Stimulated activated CD4-positive, alpha-beta T cell treated with anti-CD3 and anti-CD28 coated beads, Interleukin-1b, Interleukin-23, amount 100 ng/mL, for 4 hours (primary cell): ENCODE data around the gene SYTL3.

Experiments used
- DNase-seq, 2 donors: peaks; one replicate each; pipeline ENCODE4 v3.0.0-alpha.2; 2020; ENCODE audit warnings: low read depth in 2 of 2

SYTL3 gene

DNA sequence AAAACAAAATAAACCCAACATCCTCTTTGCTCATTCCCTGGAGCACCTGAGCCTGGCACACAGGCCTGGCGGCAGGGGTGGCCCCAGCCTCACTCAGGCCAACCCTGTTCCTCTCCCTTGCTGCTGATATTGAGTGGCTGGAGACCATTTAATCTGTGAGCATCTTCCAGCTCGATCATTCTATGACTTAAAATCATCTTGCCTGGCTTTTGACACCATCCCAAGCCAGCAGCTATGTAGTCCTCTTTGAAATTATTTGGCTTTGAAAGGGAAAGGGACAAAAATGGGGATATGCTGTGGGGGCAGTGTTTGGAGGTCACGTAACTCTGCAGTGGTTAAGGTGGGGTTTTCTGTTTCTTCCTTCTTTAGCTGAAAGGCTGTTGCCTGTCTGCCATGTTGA lies 146.5 kb downstream of the SYTL3 start:
- no peak for DNase-seq

DNA sequence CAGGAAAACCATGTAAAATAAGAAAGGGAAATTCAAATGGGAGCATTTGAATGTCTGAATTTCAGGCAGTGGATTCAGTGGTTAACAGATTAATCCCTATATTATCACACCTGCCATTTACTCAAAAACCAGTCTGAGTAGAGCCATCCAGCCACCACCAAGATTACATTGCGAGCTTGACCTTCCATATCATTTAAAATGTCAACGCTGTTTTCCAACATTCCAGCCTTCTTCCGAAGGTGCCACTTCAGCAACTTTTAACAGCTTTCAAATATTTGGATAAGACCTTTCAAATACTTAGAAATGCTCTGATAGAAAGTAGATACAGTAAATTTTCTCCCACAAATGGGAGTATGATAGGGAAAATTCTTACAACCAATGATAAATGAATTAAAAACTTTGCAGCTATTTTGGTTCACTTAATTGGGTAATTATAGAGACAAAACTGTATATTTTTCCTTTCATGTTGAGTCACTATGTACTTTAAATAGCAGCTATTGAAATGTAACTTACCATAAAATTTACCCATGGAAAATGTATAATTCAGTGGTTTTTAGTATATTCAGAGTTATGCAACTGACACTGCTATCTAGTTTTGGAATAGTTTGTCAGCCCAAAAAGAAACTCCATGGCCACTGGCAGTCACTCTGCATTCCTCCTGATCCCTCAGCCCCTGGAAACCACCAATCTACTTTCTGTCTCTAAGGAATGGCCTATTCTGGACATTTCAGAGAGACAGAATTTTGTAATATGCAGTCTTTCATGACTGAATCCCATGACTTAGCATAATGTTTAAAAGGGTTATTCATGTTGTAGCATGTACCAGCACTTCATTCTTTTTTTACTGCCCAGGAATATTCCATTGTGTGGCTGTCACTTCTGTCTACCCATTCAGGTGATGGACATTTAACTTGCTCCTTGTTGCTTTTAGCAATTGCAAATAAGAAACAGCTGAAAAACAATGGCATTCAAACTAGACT lies 147.8 kb downstream of the SYTL3 start:
- no peak for DNase-seq

DNA sequence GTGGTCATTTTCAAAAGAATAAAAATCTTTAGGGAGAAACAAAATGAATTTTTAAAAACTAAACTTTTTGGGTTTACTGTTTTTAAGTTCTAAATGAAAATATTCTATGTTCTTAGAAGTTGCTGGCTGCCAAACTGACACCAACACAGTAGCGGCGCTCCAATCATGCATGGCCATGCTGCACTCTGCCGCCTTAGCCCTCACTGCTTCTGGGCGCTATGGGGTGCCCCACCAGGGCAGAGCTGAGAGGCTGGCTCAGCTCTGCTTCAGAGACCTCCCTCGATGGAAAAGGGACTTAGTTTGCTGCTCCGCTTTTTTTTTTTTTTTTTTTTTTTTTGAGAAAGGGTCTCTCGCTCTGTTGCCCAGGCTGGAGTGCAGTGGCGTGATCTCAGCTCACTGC lies 148.5 kb downstream of the SYTL3 start:
- no peak for DNase-seq

DNA sequence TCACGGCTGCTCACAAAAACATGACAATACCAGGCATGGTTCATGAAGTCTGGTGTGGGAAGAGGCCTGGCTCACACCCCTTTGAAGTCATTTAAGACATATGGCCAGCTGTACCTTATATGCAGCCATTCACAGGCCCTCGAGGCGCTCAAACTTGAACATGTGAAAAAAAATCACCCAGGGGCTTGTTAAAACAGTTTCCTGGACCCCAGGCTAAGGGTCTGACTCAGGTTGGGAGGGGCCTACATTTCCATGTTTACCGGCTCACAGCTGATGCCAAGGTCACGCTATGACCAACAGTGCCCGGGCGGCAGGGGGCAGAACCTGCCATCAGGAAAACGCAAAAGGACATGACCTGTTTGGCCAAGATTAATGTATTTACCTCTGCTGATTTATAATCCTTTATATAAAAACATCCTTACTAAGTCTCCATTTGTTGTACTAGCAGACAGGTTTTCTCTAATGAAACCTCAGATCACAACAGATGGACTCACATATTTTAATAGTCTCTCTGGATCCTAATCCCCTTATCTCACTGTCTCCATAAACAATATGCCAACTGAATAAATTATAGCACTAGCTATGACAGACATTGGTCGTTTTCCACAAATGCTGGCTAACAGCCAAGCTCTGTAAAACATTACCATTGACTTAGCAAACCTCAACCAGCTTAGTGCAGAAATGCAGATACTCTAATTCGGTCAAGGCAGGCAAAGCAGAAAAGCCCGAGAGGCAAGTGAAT lies 149.4 kb downstream of the SYTL3 start:
- no peak for DNase-seq

DNA sequence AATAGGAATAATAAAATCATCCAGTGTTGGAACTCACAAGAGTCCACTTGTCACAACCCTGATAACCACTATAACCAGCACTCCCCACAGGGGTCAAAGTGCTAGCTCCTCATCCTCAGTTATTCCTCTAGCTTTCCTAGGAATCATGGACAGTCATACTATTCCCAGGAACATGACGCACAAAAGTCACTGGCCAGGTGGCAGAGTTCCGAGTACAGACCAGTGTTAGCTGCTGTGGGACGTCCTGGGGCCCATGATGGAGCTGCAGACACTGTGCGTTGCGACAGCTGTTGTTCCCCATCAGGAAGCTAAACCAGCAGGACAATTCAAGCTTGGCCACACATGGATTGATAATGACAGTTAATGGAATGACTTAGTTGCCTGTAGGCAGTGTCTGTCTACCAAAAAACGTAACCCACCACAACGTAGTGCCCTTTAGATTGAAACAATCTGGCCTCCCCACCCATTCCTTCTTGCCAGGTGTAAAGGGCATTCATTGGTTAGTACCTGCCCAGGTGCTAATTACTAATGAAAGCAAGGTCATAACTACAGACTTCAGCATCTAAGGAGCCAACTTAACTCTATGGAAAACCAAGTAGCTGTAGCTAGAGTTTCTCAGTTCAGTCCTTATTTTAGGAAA lies 151.9 kb downstream of the SYTL3 start:
- DNase-seq, result no peak

DNA sequence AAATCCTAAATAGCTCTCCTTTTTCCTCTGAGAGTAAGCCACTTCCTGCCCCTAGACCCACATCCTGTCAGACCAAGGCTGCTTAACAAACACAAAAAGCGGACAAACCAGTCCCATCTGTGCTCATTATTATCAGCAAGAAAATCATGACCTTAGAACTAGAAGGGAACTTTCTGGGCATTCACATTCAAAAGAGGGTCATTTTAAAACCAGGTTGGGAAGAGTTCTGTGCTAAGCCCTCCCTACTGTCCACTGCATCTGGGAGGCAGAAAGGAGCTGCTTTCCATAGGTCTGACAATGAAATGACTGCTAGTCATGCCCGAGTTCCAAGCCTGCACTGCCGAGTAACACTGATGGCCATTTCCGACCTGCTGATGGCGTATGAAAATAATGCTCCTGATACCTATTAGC lies 153.9 kb downstream of the SYTL3 start:
- DNase-seq, result no peak

DNA sequence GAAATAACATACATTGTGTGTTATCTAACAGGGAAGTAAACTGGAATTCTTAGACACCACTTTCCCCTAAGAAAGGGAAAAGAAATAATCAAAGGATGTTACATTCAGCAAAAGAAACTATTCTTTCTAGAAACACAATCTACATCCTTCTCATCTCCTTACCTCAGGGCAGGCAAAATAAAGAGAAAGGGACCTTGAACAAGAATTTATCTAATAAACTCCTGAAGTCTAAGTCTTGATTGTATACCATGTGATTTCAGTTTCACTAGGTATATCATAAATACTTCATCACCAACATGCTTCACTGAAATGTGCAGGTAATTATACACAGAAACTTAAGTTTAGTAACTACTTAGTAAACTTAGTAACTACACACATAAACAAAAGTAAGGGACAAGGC lies 154.4 kb downstream of the SYTL3 start:
- no peak for DNase-seq

DNA sequence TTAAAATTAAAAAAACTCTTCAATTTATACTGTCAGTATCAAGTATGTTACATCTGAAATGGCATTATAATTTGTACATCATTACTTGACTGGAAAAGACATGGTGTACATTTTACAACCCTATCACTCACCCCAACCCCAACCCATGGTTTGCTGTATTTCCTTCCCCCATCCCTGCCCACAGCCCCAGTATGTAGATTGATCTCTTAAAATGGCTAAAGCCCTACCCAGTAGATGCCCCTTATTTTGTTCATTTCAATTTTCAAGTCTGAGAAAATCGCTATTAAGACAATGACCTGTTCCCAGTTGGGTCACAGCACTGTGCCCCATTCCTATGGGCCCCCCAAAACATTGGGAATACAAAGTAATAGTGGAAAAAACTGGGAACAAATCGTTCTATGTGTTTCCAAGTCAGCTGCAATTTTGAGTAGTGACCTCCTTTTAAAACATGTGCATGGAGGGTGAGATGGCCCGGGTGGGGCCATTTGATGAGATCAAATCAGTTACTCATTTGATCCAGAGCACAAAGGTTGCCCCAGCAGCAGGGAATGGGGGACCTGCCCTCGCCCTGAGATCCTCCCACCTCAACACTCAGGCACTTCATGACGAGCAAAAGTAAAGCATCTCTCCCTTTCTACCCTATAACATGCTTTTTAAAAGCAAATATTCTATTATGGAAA lies 156.0 kb downstream of the SYTL3 start:
- DNase-seq, result no peak

DNA sequence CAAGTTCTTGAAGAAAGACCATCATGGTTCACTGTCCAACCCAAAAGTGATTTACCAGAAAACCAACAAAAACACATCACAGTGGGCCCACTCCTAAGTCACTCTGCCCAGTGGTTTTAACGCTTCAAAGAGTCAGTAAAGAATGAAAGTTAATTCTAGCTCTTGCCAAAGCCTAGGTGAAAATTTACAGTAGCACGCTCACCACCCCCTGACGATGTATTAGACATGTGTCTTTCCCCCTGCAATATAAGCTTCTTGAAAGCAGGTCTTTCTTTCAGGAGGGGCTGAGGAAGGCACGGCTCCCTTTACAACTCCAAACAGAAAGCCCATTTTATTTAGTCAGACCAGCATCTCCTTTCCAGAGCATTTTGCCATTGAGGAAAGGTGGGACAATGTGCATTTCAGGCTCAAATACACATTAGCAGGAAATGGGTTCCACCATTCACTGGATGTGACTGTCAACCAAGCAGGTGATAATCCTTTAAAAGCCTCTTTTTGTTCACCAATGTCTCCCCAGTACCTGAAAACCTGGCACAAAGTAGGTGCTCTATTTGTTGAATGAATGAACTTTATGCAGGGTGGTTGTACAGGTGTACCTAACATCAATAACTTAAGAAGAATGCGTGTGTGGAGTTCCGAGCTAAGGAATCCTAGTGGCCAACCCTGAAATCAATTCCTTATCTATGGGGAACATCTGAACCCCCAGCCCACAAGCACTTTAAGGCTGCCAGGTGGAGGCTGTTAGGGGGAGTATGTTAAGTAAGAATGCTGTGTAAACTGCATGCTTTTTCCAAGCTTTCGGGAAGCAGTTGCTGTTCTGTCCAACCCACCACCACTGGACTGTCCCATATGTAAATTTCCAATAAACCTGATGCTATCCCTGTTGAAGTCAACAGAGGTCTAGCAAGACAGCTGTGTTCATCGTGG lies 157.9 kb downstream of the SYTL3 start:
- DNase-seq, result no peak

DNA sequence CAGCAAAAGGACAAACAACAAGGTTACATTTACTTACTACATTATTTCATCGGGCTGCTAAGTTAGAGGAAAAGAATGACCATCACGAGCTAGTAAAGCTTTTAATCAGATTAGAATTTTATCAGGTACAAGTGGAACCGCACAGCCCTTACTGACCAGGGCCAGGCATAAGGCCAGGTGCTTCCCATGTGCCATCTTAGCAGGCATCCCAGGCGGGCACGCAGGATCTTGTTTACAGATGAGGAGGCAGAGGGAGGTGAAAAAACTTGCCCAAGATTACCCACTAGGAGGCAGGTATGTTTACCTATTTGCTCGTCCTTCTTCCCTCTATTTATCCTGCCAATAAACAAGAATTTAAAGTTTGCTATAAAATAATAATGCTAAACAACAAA lies 158.6 kb downstream of the SYTL3 start:
- DNase-seq, result no peak

DNA sequence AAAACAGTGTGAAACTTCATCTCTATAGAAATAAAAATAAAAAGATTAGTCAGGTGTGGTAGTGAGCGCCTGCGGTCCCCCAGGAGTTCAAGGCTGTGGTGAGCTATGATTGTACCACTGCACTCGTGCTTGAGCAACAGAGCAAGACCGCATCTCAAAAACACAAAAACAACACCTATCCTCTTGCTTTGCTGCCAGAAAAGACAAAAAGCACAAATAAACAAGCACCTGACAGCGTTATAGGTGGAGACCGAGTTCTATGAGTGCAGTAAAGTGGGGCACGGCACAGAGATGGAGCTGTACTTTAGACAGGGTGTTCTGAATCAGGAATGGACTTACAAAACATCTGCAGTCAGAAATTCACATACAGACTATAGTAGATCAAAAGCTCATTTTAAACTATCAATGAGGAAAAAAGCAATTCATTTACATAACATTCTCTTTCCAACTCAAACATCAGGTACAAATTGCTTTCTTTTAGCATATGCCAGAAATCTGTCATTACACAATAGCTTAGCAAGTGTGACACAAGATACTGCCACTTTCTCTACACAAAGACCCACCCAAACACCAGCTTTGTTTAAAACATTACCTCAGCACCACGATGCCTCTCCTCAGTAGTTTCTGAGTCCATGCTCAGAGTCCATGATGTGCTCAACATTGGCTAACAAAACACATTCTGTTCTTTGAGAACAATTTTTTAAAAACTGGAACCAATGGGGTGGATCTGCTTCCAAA lies 159.3 kb downstream of the SYTL3 start:
- no peak for DNase-seq

DNA sequence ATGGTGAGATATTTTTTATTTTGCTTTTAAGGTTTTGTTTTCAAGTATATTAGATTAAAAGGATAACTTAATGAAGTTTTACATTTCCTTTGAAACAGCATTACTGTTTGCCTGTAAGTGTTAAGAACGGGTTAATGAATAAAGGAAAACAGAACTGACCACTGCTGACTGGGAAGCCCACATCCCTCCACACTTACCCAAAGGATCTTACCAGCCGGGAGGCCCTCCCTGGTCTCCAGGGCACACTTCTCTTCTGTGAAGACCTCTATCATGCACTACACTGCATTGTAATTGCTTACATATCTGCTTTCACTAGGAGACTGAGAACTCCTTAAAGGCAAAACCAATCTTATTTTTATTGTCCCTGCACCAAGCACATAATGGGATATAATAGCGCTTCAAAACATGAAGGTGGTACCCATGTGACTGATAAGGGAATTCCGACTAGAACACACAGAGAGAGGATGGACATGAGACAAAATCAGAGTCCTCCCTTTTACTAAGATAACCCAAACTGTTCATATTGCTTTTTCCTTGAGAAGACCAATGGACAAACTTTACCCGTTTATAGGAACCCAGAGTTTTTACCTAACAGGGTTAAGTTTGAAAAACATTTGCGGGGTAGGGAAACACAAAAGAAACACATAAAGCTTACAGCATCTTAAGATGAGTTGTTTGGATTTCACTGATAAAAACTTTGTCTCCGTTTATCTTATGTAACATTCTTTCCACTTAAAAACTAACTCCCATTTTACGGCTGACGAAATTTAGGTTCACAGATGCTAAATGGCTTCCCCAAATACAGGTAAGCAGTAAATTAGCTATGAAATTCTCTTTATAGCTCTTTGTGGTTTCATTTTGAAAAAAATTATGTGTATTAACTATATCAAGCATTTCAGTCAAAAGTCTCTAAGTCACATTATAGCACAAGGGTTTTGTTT lies 160.6 kb downstream of the SYTL3 start:
- no peak for DNase-seq

DNA sequence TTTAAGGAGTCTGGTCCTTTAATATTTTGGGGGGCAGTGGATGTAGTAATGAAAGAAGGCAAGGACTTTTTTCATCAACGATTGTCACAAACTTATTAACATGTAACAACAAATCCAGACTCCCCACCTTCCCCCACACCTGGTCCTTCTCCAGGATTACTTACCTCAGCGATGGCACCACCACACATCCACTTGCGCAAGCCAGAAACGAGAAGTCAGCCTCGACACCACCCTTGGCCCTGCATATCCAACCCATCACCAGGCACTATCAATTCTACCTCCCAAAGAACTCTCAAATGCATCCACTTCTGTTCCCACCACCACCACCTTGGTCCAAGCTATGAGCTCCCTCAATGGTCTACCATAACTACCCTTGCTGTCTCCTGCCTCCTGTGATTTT lies 162.8 kb downstream of the SYTL3 start:
- DNase-seq, result no peak

DNA sequence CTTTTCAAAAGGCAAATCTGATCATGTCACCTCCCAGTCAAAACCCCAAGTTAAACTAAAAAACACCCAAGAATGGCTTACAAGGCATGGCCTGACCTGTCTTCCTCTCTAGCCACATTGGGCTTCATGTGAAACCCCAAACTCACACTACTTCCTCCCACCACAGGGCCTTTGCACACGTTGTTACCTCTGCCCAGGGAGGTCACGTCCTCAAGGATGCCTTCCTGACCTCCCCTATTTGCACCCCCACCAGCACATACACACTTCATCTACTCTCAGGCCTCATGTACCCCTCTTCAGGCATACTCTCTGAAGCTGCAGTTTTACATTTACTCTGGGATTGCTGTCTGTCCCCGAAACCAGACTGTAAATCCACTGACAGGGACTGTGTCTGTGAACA lies 163.2 kb downstream of the SYTL3 start:
- DNase-seq, result no peak
